BE2C (cell line): ENCODE results near the gene C4BPA.

Source experiments
- DNase-seq: peaks from one replicate; pipeline ENCODE4 v3.0.0-alpha.2; 2020
- H3K27me3 ChIP-seq: fragments of 250-450 bp; sonication (Bioruptor Pico); 2 replicates; pipeline ENCODE4 v1.5.1; 2020; ENCODE audit warnings: mild to moderate bottlenecking
- H3K36me3 ChIP-seq: fragments of 250-450 bp; sonication (Bioruptor Pico); 2 replicates; pipeline ENCODE4 v1.5.1; 2020; ENCODE audit warnings: mild to moderate bottlenecking
- H3K4me1 ChIP-seq: fragments of 250-450 bp; sonication (Bioruptor Pico); 2 replicates; pipeline ENCODE4 v1.5.1; 2020
- H3K4me3 ChIP-seq: 2 replicates; pipeline ENCODE4 v1.5.1; 2011; ENCODE audit warnings: low read depth, low read length
- H3K9me3 ChIP-seq: fragments of 250-450 bp; sonication (Bioruptor Pico); 2 replicates; pipeline ENCODE4 v1.5.1; 2020
- TF ChIP-seq, protein P1 (sequence below): IDR thresholded peaks from 2 replicates; pipeline ENCODE4 v1.5.1; 2012; ENCODE audit warnings: mild to moderate bottlenecking, low read depth, low read length

C4BPA gene

DNA sequence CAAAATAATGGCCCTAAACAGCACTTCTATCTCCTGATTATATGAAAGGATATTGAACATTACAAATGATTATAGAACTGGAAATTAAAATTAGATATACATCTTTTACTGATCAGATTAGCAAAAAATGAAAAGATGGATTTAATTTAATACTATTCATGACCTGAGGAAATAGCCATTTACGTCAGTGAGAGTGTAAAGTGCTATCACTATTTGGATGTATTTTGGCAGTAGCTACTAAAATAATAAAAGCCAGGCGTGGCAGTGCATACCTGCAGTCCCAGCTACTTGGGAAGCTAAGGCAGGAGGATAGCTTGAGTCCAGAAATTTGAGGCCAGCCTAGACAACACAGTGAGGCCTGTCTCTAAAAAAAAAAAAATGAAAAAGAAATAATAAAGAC is 10.1 kb upstream of the C4BPA start:
- TF ChIP-seq, protein P1, sequence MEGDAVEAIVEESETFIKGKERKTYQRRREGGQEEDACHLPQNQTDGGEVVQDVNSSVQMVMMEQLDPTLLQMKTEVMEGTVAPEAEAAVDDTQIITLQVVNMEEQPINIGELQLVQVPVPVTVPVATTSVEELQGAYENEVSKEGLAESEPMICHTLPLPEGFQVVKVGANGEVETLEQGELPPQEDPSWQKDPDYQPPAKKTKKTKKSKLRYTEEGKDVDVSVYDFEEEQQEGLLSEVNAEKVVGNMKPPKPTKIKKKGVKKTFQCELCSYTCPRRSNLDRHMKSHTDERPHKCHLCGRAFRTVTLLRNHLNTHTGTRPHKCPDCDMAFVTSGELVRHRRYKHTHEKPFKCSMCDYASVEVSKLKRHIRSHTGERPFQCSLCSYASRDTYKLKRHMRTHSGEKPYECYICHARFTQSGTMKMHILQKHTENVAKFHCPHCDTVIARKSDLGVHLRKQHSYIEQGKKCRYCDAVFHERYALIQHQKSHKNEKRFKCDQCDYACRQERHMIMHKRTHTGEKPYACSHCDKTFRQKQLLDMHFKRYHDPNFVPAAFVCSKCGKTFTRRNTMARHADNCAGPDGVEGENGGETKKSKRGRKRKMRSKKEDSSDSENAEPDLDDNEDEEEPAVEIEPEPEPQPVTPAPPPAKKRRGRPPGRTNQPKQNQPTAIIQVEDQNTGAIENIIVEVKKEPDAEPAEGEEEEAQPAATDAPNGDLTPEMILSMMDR, result no peak
- peaks cover 34% of the 10 kb centered on the region for H3K27me3 ChIP-seq
- no peak overlapping the region for H3K4me3 ChIP-seq
- H3K9me3 ChIP-seq, result no peaks in the 10 kb centered on the region
- H3K4me1 ChIP-seq, result no peaks in the 10 kb centered on the region
- H3K36me3 ChIP-seq, result no peaks in the 10 kb centered on the region
- DNase-seq, result no peak

- H3K4me1 ChIP-seq, result no peaks in the 10 kb centered on the region
- no peak overlapping the region for H3K4me3 ChIP-seq
- H3K27me3 ChIP-seq, result peaks cover 38% of the 10 kb centered on the region
- no peaks in the 10 kb centered on the region for H3K36me3 ChIP-seq
- no peaks in the 10 kb centered on the region for H3K9me3 ChIP-seq
- TF ChIP-seq, protein P1, result no peak
- no peak for DNase-seq
Measured at GRCh38 chr1:207097871-207098324, 6.1 kb upstream of the C4BPA start.

- no peaks in the 10 kb centered on the region for H3K4me1 ChIP-seq
- peaks cover 67% of the 10 kb centered on the region for H3K27me3 ChIP-seq
- no peaks in the 10 kb centered on the region for H3K9me3 ChIP-seq
- H3K36me3 ChIP-seq, result no peaks in the 10 kb centered on the region
- no peak for DNase-seq
- no peak overlapping the region for H3K4me3 ChIP-seq
- TF ChIP-seq, protein P1, result no peak
Measured at GRCh38 chr1:207101720-207102119, 2.3 kb upstream of the C4BPA start.

- Histone ChIP-seq H3K36me3 (no peaks in the 10 kb centered on the region), H3K27me3 (peaks cover 71% of the 10 kb centered on the region), H3K4me1 (no peaks in the 10 kb centered on the region), H3K9me3 (no peaks in the 10 kb centered on the region), H3K4me3 (no peak overlapping the region)
- TF ChIP-seq, protein P1, result no peak
- DNase-seq, result no peak
Measured at GRCh38 chr1:207102146-207102545, 1.9 kb upstream of the C4BPA start.

- no peaks in the 10 kb centered on the region for H3K4me1 ChIP-seq
- TF ChIP-seq, protein P1, result no peak
- peaks cover 77% of the 10 kb centered on the region for H3K27me3 ChIP-seq
Measured at GRCh38 chr1:207102659-207103058, 1.4 kb upstream of the C4BPA start.

DNA sequence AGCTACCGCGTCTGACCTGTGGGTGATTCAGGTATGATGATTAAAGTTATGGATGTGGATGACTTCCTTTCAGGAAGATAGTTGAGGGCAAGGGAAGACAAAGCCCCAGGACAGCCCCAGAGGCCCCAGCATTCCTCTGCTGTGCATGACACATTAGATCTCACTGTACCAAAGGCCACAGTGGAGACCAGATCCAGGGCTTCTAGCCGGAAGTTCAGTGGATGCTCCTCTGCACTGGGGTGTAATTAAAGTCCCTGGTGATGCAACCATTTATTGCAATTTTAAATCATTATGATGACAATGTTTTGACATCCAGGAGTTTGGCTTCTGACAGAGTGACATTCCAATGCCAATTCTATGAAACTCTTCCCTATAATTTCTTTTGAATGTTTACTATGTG is 5.0 kb downstream of the C4BPA start:
- Histone ChIP-seq H3K4me3 (no peak overlapping the region), H3K36me3 (no peaks in the 10 kb centered on the region), H3K4me1 (no peaks in the 10 kb centered on the region), H3K27me3 (peaks cover 41% of the 10 kb centered on the region), H3K9me3 (no peaks in the 10 kb centered on the region)
- DNase-seq, result no peak
- TF ChIP-seq, protein P1, result no peak

More at GRCh38 chr1:207102659-207103058, 1.4 kb upstream of the C4BPA start:
- no peak for DNase-seq
- Histone ChIP-seq H3K9me3 (no peaks in the 10 kb centered on the region), H3K4me3 (no peak overlapping the region), H3K36me3 (no peaks in the 10 kb centered on the region)
